ENCODE results near the gene SCTR. TPM values are rescaled to one million over a fixed set of nuclear protein-coding genes. Genes with fewer than 3 reads are reported as not detected.

The SCTR gene
- total and polyA plus RNA-seq, 2 of the 13 experiments (the other 11 are each of a cell fraction or from before 2014, with no cell fraction given), result not detected

GRCh38 chr2:119431976-119432850 lies 92.1 kb downstream of the SCTR start (continued):
- no peak for TF ChIP-seq ERF (CRISPR knock-in tag; IDR thresholded peaks at IDR 0.05)
- peak; percentile 57 for TF ChIP-seq MTERF4 (CRISPR knock-in tag; IDR thresholded peaks at IDR 0.05)
- TF ChIP-seq NR2F1 (CRISPR knock-in tag; IDR thresholded peaks at IDR 0.05), result peak in 1 of 2 experiments; percentile 27; a peak in 1 of 4 replicates
- TF ChIP-seq ZFP1 (CRISPR knock-in tag; IDR thresholded peaks at IDR 0.05), result no peak
- TF ChIP-seq SRF (IDR thresholded peaks at IDR 0.05; ENCODE audit: low read depth, low read length), result no peak
- no peak for TF ChIP-seq ZNF574 (CRISPR knock-in tag; IDR thresholded peaks at IDR 0.05)
- no peak for TF ChIP-seq ZNF615 (CRISPR knock-in tag; IDR thresholded peaks at IDR 0.05; ENCODE audit: borderline replicate concordance)
- no peak for TF ChIP-seq TRIM24 (CRISPR knock-in tag; IDR thresholded peaks at IDR 0.05)
- no peak for TF ChIP-seq TEAD2 (CRISPR knock-in tag; IDR thresholded peaks at IDR 0.05)
- TF ChIP-seq HHEX (CRISPR knock-in tag; IDR thresholded peaks at IDR 0.05), result no peak
- no peak for TF ChIP-seq MNT (IDR thresholded peaks at IDR 0.05)
- no peak for TF ChIP-seq RAD51 (IDR thresholded peaks at IDR 0.05; ENCODE audit: borderline replicate concordance)
- no peak; the same call in 1 of the 2 replicates for TF ChIP-seq ZFY (CRISPR knock-in tag; IDR thresholded peaks at IDR 0.05)
- TF ChIP-seq SRSF9 (IDR thresholded peaks at IDR 0.05; ENCODE audit: borderline replicate concordance, insufficient read depth, low read depth, low read length, poor library complexity, severe bottlenecking), result no peak
- no peak for TF ChIP-seq ZNF44 (CRISPR knock-in tag; IDR thresholded peaks at IDR 0.05)
- no peak for TF ChIP-seq SATB2 (CRISPR knock-in tag; IDR thresholded peaks at IDR 0.05)
- TF ChIP-seq ZNF382 (CRISPR knock-in tag; IDR thresholded peaks at IDR 0.05; ENCODE audit: borderline replicate concordance), result no peak
- no peak for TF ChIP-seq MAFK (conservative IDR thresholded peaks at IDR 0.05 in 1 of 2, IDR thresholded peaks at IDR 0.05 in 1 of 2; ENCODE audit: low read length in 2 of 2)
- no peak for TF ChIP-seq MEF2D (CRISPR knock-in tag; IDR thresholded peaks at IDR 0.05)
- no peak for TF ChIP-seq REST (IDR thresholded peaks at IDR 0.05; ENCODE audit: borderline replicate concordance in 1 of 2, low read depth in 1 of 2, low read length in 2 of 2)
- TF ChIP-seq PTBP1 (IDR thresholded peaks at IDR 0.05; ENCODE audit: low read depth, low read length, poor library complexity, severe bottlenecking), result no peak
